Body of pancreas (tissue), 4 donors: ENCODE results near the gene ABCC1. TPM values are rescaled to one million over a fixed set of nuclear protein-coding genes. Genes with fewer than 3 reads are reported as not detected.

Source experiments
- ATAC-seq: fragments of 150-250 bp; one replicate; pipeline ENCODE4 v1.9.1; 2016
- DNase-seq, 4 donors: peaks; one replicate each; pipeline ENCODE4 v3.0.0-alpha.2; 2019
- H3K27ac ChIP-seq, 4 donors: fragments of 200-600 bp; sonication (generic); 1 replicate in 3 of 4; 2 replicates in 1 of 4; pipeline versions ENCODE4 v1.5.1 to v1.6.1; 2016 to 2019; ENCODE audit warnings: mild to moderate bottlenecking in 1 of 4, mixed read lengths in 1 of 4, moderate library complexity in 1 of 4
- H3K27me3 ChIP-seq, 2 donors: fragments of 200-600 bp; sonication (generic); one replicate each; pipeline ENCODE4 v1.6.0; 2016; ENCODE audit warnings: mild to moderate bottlenecking in 1 of 2
- H3K36me3 ChIP-seq, 2 donors: fragments of 200-600 bp; sonication (generic); replicated peaks in 1 of 2; 2 replicates each; pipeline ENCODE4 v1.5.1; 2016; ENCODE audit warnings: low read depth in 2 of 2; ENCODE audit not compliant: insufficient read depth in 1 of 2
- H3K4me1 ChIP-seq: fragments of 200-600 bp; sonication (generic); one replicate; pipeline ENCODE4 v1.6.0; 2016
- H3K4me3 ChIP-seq, 2 donors: fragments of 200-600 bp; sonication (generic); 1 replicate in 1 of 2; 2 replicates in 1 of 2; pipeline ENCODE4 v1.5.1; 2016 to 2019
- H3K9me3 ChIP-seq, 3 donors: fragments of 200-600 bp; sonication (generic); 1 replicate in 2 of 3; 2 replicates in 1 of 3; pipeline ENCODE4 v1.5.1; 2016
- POLR2A ChIP-seq, 3 donors: fragments of 450-650 bp; IDR thresholded peaks; one replicate each; pipeline ENCODE4 v1.6.1; 2016; ENCODE audit warnings: antibody characterized with exemption in 3 of 3, mild to moderate bottlenecking in 2 of 3
- WGBS, 2 donors: methylation state at CpG; one replicate each; pipeline ENCODE4 v1.1.5; 2017; 5-methylcytosine and 5-hydroxymethylcytosine counted together
- intact Hi-C: fragments of 100-400 bp; cut with DNase I; formaldehyde crosslinking; loops from one replicate; pipeline ENCODE4 v1.15.1; 2023
- total RNA-seq, 2 donors: library from RNA; depleted of rRNA; stranded (reverse); fragments of >200 nt; gene quantifications; one replicate each; pipeline ENCODE4 v1.1.0, GENCODE V29; 2016
- TF ChIP-seq, protein P1 (sequence below), 7 experiments: fragments of 450-650 bp in 4 of 7; fragments of 200-600 bp in 3 of 7; sonication (generic) in 3 of 7; IDR thresholded peaks; one replicate each; pipeline ENCODE4 v1.5.1; 2016 to 2019; ENCODE audit warnings: antibody characterized with exemption in 7 of 7

Gene ABCC1
- total RNA-seq, 2 donors from 2014 or later = 12.7 to 23.1 TPM

DNA sequence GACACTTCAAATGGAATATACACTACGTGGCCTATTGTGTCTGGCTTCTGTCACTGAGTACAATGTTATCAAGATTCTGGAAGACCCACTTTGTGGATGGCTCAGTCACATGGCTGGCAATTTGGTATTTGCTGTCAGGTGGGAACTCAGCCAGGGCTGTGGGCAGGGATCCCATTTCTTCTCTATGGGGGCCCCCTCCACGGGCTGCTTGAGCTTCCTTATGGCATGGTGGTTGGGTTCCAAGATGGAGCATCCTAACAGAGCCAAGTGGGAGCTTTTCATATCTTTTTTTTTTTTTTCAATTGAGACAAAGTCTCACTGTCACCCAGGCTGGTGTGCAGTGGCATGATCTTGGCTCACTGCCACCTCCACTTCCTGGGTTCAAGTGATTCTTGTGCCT, 43.0 kb upstream of the ABCC1 start:
- no peak for DNase-seq
- intact Hi-C loops = no loop called here

DNA sequence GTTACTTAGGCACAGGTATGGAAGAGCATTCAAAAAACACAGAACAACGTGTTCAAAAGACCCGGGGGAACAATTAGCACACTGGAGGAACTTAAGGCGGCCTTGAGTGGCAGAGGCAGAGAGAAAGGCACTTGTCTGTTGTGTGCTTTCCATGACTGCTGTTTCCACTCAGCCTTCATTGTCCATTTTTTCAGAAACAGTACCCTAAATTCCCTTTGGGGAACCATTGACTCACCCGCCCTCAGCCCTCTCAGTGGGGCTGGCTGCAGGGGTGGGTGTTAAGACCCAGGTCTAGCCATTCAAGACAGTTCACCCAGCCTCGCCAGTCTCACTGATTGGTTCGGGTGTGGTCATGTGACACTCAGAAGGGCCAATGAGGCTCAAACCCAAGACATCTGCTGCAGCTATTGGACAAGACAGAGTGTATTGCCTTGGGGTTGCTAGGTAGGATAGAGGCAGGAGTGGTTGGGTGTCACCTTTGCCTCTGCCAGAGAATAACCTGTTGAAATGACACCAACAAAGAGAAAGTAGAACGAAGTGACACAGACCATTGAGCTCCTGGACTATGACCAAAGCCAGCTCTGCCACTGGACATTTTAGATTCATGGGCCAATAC, 41.4 kb upstream of the ABCC1 start:
- H3K27ac ChIP-seq = no peak overlapping the region
- DNase-seq (peak in 1 of 4 donors; percentile 8), ATAC-seq (peak; percentile 42)
- intact Hi-C loops = no loop called here
- H3K36me3 ChIP-seq = no peaks in the 10 kb centered on the region
- H3K4me1 ChIP-seq = no peaks in the 10 kb centered on the region
- no peaks in the 10 kb centered on the region for H3K27me3 ChIP-seq
- TF ChIP-seq, protein P1, sequence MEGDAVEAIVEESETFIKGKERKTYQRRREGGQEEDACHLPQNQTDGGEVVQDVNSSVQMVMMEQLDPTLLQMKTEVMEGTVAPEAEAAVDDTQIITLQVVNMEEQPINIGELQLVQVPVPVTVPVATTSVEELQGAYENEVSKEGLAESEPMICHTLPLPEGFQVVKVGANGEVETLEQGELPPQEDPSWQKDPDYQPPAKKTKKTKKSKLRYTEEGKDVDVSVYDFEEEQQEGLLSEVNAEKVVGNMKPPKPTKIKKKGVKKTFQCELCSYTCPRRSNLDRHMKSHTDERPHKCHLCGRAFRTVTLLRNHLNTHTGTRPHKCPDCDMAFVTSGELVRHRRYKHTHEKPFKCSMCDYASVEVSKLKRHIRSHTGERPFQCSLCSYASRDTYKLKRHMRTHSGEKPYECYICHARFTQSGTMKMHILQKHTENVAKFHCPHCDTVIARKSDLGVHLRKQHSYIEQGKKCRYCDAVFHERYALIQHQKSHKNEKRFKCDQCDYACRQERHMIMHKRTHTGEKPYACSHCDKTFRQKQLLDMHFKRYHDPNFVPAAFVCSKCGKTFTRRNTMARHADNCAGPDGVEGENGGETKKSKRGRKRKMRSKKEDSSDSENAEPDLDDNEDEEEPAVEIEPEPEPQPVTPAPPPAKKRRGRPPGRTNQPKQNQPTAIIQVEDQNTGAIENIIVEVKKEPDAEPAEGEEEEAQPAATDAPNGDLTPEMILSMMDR (IDR thresholded peaks at IDR 0.05) = no peak
- TF ChIP-seq POLR2A (IDR thresholded peaks at IDR 0.05) = no peak
- 68 to 78% methylated on average over 6 to 7 of the region's 7 CpGs for WGBS, 2 donors
- H3K9me3 ChIP-seq = no peaks in the 10 kb centered on the region
- no peak overlapping the region for H3K4me3 ChIP-seq

More for the DNA sequence above, 43.0 kb upstream of the ABCC1 start:
- Histone ChIP-seq H3K27me3 (no peaks in the 10 kb centered on the region), H3K27ac (no peak overlapping the region), H3K4me1 (no peaks in the 10 kb centered on the region), H3K4me3 (no peak overlapping the region), H3K36me3 (no peaks in the 10 kb centered on the region), H3K9me3 (no peaks in the 10 kb centered on the region)
- TF ChIP-seq POLR2A (IDR thresholded peaks at IDR 0.05) = no peak
- TF ChIP-seq, protein P1 (IDR thresholded peaks at IDR 0.05) = no peak
- 58 to 83% methylated on average over 1 to 2 of the region's 2 CpGs for WGBS, 2 donors
- ATAC-seq = no peak

DNA sequence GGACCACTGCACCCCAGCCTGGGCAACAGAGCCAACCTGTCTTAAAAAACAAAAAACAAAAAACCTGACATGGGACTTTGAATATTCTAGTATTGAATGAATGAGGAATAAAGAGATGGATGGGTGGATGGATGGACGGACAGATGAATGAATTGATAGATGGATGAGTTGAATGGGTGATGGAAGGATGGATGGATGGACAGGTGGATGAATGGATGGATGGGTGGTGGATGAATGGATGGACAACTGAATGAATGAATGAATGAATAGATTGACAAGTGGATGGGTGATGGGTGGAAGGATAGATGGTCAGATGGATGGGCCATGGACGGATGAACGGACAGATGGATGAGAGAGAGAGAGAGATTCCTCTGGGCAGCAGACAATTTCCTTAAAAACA, 38.2 kb upstream of the ABCC1 start:
- intact Hi-C loops = no loop called here
- no peaks in the 10 kb centered on the region for H3K9me3 ChIP-seq
- no peak overlapping the region for H3K4me3 ChIP-seq
- no peaks in the 10 kb centered on the region for H3K36me3 ChIP-seq
- TF ChIP-seq, protein P1 (IDR thresholded peaks at IDR 0.05) = no peak
- no peak for TF ChIP-seq POLR2A (IDR thresholded peaks at IDR 0.05)
- no peak overlapping the region for H3K27ac ChIP-seq
- ATAC-seq = no peak
- DNase-seq = no peak
- WGBS, 2 donors = 90 to 93% methylated on average over 3 of the region's 3 CpGs
- no peaks in the 10 kb centered on the region for H3K27me3 ChIP-seq
- no peaks in the 10 kb centered on the region for H3K4me1 ChIP-seq

DNA sequence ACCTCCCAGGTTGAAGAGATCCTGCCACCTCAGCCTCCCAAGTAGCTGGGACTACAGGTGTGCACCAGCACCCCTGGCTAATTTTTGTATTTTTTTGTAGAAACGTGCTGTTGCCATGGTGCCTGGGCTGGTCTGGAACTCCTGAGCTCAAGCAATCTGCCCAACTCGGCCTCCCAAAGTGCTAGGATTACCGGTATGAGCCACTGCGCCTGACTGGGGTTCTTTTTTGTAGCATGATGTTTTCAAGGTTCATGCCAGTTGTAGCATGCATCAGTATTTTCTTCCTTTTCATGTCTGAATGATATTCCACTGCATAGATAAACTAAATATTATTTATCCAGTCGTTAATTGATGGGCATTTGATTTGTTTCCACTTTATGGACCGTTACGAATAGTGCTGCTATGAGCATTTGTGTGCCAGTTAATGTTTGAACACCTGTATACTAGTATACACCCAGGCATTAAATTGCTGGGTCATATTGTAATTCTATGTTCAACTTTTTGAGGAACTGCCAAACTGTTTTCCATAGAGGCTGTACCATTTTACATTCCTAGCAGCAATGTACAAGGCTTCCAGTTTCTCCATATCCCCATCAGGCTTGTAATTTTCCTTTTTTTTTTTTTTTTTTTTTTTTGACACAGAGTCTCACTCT, 36.2 kb upstream of the ABCC1 start:
- ATAC-seq = no peak
- Histone ChIP-seq H3K9me3 (no peaks in the 10 kb centered on the region), H3K27me3 (no peaks in the 10 kb centered on the region), H3K4me3 (no peak overlapping the region), H3K36me3 (no peaks in the 10 kb centered on the region), H3K4me1 (no peaks in the 10 kb centered on the region), H3K27ac (no peak overlapping the region)
- no peak for TF ChIP-seq POLR2A (IDR thresholded peaks at IDR 0.05)
- TF ChIP-seq, protein P1 (IDR thresholded peaks at IDR 0.05) = no peak
- no peak for DNase-seq
- WGBS, 2 donors = 64 to 78% methylated on average over 7 of the region's 7 CpGs
- intact Hi-C loops = no loop called here
